Measurements from ENCODE around the gene GPBP1. TPM values are rescaled to one million over a fixed set of nuclear protein-coding genes. Genes with fewer than 3 reads are reported as not detected.

GPBP1 gene
- total and polyA plus RNA-seq, 8 donors, result 55.3 to 171 (median 148) TPM

GRCh38 chr5:57152316-57152715, 21.5 kb upstream of the GPBP1 start:
- TF ChIP-seq, protein P1, sequence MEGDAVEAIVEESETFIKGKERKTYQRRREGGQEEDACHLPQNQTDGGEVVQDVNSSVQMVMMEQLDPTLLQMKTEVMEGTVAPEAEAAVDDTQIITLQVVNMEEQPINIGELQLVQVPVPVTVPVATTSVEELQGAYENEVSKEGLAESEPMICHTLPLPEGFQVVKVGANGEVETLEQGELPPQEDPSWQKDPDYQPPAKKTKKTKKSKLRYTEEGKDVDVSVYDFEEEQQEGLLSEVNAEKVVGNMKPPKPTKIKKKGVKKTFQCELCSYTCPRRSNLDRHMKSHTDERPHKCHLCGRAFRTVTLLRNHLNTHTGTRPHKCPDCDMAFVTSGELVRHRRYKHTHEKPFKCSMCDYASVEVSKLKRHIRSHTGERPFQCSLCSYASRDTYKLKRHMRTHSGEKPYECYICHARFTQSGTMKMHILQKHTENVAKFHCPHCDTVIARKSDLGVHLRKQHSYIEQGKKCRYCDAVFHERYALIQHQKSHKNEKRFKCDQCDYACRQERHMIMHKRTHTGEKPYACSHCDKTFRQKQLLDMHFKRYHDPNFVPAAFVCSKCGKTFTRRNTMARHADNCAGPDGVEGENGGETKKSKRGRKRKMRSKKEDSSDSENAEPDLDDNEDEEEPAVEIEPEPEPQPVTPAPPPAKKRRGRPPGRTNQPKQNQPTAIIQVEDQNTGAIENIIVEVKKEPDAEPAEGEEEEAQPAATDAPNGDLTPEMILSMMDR (IDR thresholded peaks at IDR 0.05), result no peak
- Histone ChIP-seq H3K9me3 (peaks cover 0 to 7% of the 10 kb centered on the region in 2 donors), H3K4me1 (no peaks in the 10 kb centered on the region), H3K27me3 (no peaks in the 10 kb centered on the region), H3K27ac (no peak overlapping the region), H3K36me3 (no peaks in the 10 kb centered on the region), H3K4me3 (no peak overlapping the region)
- DNase-seq (no peak), ATAC-seq (no peak)
- intact Hi-C loops (cut with DNase I), result no loop called here

DNA sequence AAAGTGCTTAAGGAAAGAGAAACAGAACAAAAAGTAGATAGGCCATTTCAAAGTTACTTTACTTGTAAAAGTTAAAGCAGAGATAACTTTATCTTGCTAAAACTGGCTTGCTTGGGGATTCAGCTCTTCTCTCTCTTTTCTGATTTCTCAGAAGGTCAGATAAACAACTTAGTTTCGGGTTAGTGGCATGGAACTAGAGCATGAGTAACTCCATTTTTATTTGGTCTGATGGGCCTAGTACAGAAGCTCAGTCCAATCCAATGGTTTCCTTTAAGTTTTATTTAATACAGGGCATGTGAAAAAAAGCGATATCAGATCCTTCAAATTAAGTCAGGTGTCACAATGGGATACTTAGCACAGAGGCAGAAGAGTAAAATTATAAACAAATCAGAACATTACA, 18.8 kb upstream of the GPBP1 start:
- Histone ChIP-seq H3K27me3 (no peaks in the 10 kb centered on the region), H3K27ac (no peak overlapping the region), H3K4me3 (no peak overlapping the region), H3K4me1 (no peaks in the 10 kb centered on the region), H3K9me3 (peaks cover 0 to 20% of the 10 kb centered on the region in 2 donors), H3K36me3 (no peaks in the 10 kb centered on the region)
- TF ChIP-seq, protein P1 (IDR thresholded peaks at IDR 0.05), result no peak
- no peak for ATAC-seq
- DNase-seq, result no peak
- intact Hi-C loops (cut with DNase I), result no loop called here

DNA sequence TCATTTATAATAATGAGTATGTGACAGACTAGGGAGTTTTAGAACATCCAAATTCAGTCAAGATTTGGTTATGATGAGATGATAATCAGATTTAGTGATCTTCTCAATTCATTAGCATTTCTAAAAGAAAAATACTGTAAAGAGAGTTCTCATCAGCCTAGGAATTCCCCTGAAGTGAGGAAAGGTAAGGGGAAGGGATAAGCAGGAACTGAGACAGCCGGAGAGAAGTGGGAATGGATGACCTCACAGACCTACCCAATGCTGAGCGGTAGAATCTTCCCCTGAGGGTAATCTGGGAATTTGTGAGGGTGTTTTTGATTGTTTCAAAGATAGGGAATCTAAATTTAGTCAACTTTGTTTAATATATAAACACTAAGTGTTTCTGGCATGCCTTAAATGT, 16.7 kb upstream of the GPBP1 start:
- Histone ChIP-seq H3K9me3 (peaks cover 0 to 20% of the 10 kb centered on the region in 2 donors), H3K4me3 (no peak overlapping the region), H3K27ac (no peak overlapping the region), H3K4me1 (no peaks in the 10 kb centered on the region), H3K36me3 (no peaks in the 10 kb centered on the region), H3K27me3 (no peaks in the 10 kb centered on the region)
- ATAC-seq, result no peak
- no peak for DNase-seq
- intact Hi-C loops (cut with DNase I), result no loop called here
- TF ChIP-seq, protein P1 (IDR thresholded peaks at IDR 0.05), result no peak

GRCh38 chr5:57157666-57158065, 16.2 kb upstream of the GPBP1 start:
- no peaks in the 10 kb centered on the region for H3K36me3 ChIP-seq
- intact Hi-C loops (cut with DNase I), result no loop called here

DNA sequence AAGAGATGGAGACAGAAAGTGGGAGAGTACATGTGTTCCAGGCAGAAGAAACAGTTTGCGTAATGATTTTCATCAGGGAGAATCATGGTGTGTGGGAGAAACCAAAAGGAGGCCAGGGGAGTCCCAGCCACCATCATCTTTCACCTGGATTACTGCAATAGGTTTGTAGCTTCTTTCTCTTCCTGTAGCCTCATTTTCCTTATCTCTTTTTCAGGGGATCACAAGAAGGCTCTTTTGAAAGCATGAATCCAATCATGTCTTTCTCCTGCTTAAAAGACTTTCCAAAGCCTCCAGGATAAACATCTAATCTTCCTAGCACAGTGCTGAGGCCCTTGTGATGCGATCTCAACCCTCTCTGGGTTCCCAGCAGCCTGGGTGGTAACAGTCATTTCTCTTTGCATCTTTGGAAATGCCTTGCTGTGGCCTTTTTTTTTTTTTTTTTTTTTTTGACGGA, 10.3 kb upstream of the GPBP1 start:
- ATAC-seq (no peak), DNase-seq (no peak)
- no peaks in the 10 kb centered on the region for H3K36me3 ChIP-seq
- peaks cover 0 to under 1% of the 10 kb centered on the region in 2 donors for H3K9me3 ChIP-seq
- no peaks in the 10 kb centered on the region for H3K27me3 ChIP-seq
- H3K27ac ChIP-seq, result no peak overlapping the region
- no peaks in the 10 kb centered on the region for H3K4me1 ChIP-seq
- no peak overlapping the region for H3K4me3 ChIP-seq
- TF ChIP-seq, protein P1 (IDR thresholded peaks at IDR 0.05), result no peak
- intact Hi-C loops (cut with DNase I), result no loop called here

More at GRCh38 chr5:57157666-57158065, 16.2 kb upstream of the GPBP1 start:
- Histone ChIP-seq H3K27me3 (no peaks in the 10 kb centered on the region), H3K4me3 (no peak overlapping the region), H3K27ac (no peak overlapping the region), H3K4me1 (no peaks in the 10 kb centered on the region), H3K9me3 (peaks cover 0 to 20% of the 10 kb centered on the region in 2 donors)
- ATAC-seq (no peak), DNase-seq (no peak)
- TF ChIP-seq, protein P1 (IDR thresholded peaks at IDR 0.05), result no peak

All from left lung (tissue), 10 donors.